Large intestine (tissue), 12 donors: ENCODE measurements around the gene CD38. TPM values are rescaled to one million over a fixed set of nuclear protein-coding genes. Genes with fewer than 3 reads are reported as not detected.
A peak's percentile ranks its signal among the peaks of the same experiment; 100 is the strongest.
"Not testable (repeated sequence)": the region's sequence is repeated elsewhere in the genome, so short reads cannot be mapped to it uniquely, and the experiment has no call there.

Experiments used
- DNase-seq, 2 donors: peaks; one replicate each; pipeline versions ENCODE4 v3.0.0 to v3.0.0-alpha.2; 2013
- H3K27ac ChIP-seq: one replicate; pipeline ENCODE4 v1.5.1; 2013; ENCODE audit warnings: low read length
- H3K27me3 ChIP-seq: 2 replicates; pipeline ENCODE4 v1.6.1; 2013; ENCODE audit warnings: low read length; ENCODE audit not compliant: control insufficient read depth, insufficient read depth
- H3K36me3 ChIP-seq: 2 replicates; pipeline ENCODE4 v1.6.1; 2013; ENCODE audit warnings: low read length; ENCODE audit not compliant: control insufficient read depth, insufficient read depth
- H3K4me1 ChIP-seq: one replicate; pipeline ENCODE4 v1.6.1; 2013; ENCODE audit warnings: low read length; ENCODE audit not compliant: control insufficient read depth, insufficient read depth
- H3K4me3 ChIP-seq: one replicate; pipeline ENCODE4 v1.5.1; 2013; ENCODE audit warnings: low read length
- H3K9me3 ChIP-seq: one replicate; pipeline ENCODE4 v1.6.1; 2013; ENCODE audit warnings: mild to moderate bottlenecking, low read depth, low read length, moderate library complexity; ENCODE audit not compliant: control insufficient read depth
- WGBS: methylation state at CpG from one replicate; pipeline ENCODE4 v1.1.5; 2013; ENCODE audit warnings: low lambda C conversion rate; ENCODE audit not compliant: insufficient coverage; 5-methylcytosine and 5-hydroxymethylcytosine counted together
- long read RNA-seq, 11 donors: transcript quantifications; one replicate each; lab custom pipeline, GENCODE V29; 2026
- polyA plus RNA-seq: library from polyadenylated mRNA; unstranded; fragments of 120-200 nt; gene quantifications from one replicate; pipeline ENCODE4 v1.2.1, GENCODE V29; 2013

Gene CD38
- polyA plus RNA-seq, result 4.6 TPM
- long read RNA-seq, donor 1, full-length matches to known transcripts, result 1 of 1 reads
- long read RNA-seq, donor 1, partial matches to known transcripts, result 0 of 1 reads
- long read RNA-seq, donor 1, other reads (novel, unspliced or antisense), result 0 of 1 reads
- long read RNA-seq, donor 2, full-length matches to known transcripts, result 2 of 2 reads
- long read RNA-seq, donor 2, partial matches to known transcripts, result 0 of 2 reads
- long read RNA-seq, donor 2, other reads (novel, unspliced or antisense), result 0 of 2 reads
- long read RNA-seq, donor 3, full-length matches to known transcripts, result 5 of 5 reads
- long read RNA-seq, donor 3, partial matches to known transcripts, result 0 of 5 reads
- long read RNA-seq, donor 3, other reads (novel, unspliced or antisense), result 0 of 5 reads
- long read RNA-seq, donor 4, result 0 reads
- long read RNA-seq, donor 5, full-length matches to known transcripts, result 2 of 2 reads
- long read RNA-seq, donor 5, partial matches to known transcripts, result 0 of 2 reads
- long read RNA-seq, donor 5, other reads (novel, unspliced or antisense), result 0 of 2 reads
- long read RNA-seq, donor 6, full-length matches to known transcripts, result 4 of 4 reads
- long read RNA-seq, donor 6, partial matches to known transcripts, result 0 of 4 reads
- long read RNA-seq, donor 6, other reads (novel, unspliced or antisense), result 0 of 4 reads
- long read RNA-seq, donor 7, full-length matches to known transcripts, result 3 of 3 reads
- long read RNA-seq, donor 7, partial matches to known transcripts, result 0 of 3 reads
- long read RNA-seq, donor 7, other reads (novel, unspliced or antisense), result 0 of 3 reads
- long read RNA-seq, donor 8, full-length matches to known transcripts, result 4 of 4 reads
- long read RNA-seq, donor 8, partial matches to known transcripts, result 0 of 4 reads
- long read RNA-seq, donor 8, other reads (novel, unspliced or antisense), result 0 of 4 reads
- long read RNA-seq, donor 9, result 0 reads
- long read RNA-seq, donor 10, full-length matches to known transcripts, result 3 of 3 reads
- long read RNA-seq, donor 10, partial matches to known transcripts, result 0 of 3 reads
- long read RNA-seq, donor 10, other reads (novel, unspliced or antisense), result 0 of 3 reads
- long read RNA-seq, donor 11, full-length matches to known transcripts, result 1 of 1 reads
- long read RNA-seq, donor 11, partial matches to known transcripts, result 0 of 1 reads
- long read RNA-seq, donor 11, other reads (novel, unspliced or antisense), result 0 of 1 reads

DNA sequence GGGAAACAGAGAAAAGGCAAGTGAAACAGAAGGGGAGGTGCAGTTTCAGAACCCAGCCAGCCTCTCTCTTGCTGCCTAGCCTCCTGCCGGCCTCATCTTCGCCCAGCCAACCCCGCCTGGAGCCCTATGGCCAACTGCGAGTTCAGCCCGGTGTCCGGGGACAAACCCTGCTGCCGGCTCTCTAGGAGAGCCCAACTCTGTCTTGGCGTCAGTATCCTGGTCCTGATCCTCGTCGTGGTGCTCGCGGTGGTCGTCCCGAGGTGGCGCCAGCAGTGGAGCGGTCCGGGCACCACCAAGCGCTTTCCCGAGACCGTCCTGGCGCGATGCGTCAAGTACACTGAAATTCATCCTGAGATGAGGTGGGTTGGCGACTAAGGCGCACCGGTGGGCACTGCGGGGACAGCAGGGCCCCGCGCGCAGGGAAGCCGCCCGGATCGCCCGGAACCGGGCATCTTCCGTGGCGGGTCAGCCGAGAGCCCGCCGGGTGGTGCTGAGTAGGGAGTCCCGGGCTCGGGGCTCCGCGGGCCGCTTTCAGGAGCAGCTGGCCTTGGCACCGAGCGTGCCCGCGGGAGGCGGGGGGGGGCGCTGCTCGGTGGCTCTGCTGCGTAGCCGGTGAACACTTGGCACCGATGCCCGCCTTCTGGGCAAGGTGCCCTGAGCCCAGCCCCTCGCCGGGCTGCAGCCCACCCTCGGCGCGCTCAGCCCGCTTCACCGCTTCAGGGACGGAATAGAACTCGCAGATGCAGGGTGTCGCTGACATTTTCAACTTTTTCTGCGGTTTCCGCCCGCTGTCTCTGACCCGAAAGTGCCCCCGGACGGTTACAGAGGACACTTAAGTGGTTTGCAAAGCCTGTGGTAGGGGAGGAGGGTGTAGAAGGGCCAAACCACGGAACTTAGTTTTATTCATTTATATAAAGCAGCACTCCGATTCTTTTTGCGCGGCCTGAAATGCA, at the start of gene CD38:
Gene CD38, plus strand, starts transcription at position 40 of the 953 bp plus-strand sequence. Its CDS starts 87 bp downstream, at position 127.
- H3K36me3 ChIP-seq, result no peaks in the 10 kb centered on the region
- DNase-seq, result peak in 1 of 2 donors; percentile 48
- peak within 1 kb of the TSS; percentile 37 for H3K4me3 ChIP-seq
- no peaks in the 10 kb centered on the region for H3K9me3 ChIP-seq
- H3K27ac ChIP-seq, result no peak within 1 kb of the TSS
- no CpG with 5 or more reads among the region's 76 CpGs for WGBS
- H3K27me3 ChIP-seq, result peaks cover 24% of the 10 kb centered on the region
- no peaks in the 10 kb centered on the region for H3K4me1 ChIP-seq

DNA sequence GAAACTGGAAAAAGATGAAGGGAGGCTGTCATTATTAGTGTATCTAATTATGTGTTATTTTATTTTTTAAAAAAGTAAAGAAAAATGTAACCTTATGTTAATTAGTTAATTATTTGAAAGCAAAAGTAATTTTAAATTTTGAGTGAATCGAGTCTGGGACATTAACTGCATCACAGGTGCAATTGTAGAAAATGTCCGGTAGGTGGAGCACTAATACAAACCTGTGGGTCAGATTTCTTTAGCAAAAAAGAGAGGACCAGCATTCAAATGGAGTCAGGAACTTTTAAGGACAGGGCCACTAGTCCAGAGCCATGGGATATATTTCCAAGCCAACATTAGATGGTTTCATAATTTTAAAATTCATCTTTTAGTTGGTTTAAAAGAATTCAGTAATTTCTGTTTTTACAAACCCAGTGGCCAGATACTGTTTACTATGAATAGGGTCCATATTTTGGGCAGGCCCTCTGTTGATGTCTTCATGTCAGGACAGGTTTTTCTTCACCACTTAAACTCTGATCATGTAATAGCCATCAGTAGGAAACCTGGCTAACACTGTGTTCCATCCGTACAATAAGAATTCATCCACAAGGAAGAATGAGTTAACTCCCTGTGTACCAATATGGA, 48.1 kb upstream of the CD38 start:
- Histone ChIP-seq H3K36me3 (peaks cover 5% of the 10 kb centered on the region), H3K4me3 (no peak overlapping the region), H3K9me3 (no peaks in the 10 kb centered on the region), H3K27me3 (no peaks in the 10 kb centered on the region), H3K4me1 (no peaks in the 10 kb centered on the region), H3K27ac (no peak overlapping the region)
- 80% methylated on average over 1 of the region's 3 CpGs for WGBS
- no peak for DNase-seq

GRCh38 chr4:15733061-15733460, 45.1 kb upstream of the CD38 start:
- not testable (repeated sequence) for H3K4me3 ChIP-seq, DNase-seq, H3K27me3 ChIP-seq, H3K4me1 ChIP-seq, H3K36me3 ChIP-seq, H3K27ac ChIP-seq, H3K9me3 ChIP-seq
- WGBS, result no CpG with 5 or more reads among the region's 5 CpGs

GRCh38 chr4:15735536-15735935, 42.6 kb upstream of the CD38 start:
- Histone ChIP-seq H3K27me3 (no peaks in the 10 kb centered on the region), H3K4me3 (no peak overlapping the region), H3K36me3 (peaks cover 5% of the 10 kb centered on the region), H3K9me3 (no peaks in the 10 kb centered on the region), H3K27ac (no peak overlapping the region), H3K4me1 (no peaks in the 10 kb centered on the region)
- DNase-seq, result no peak
- WGBS, result 68% methylated on average over 3 of the region's 6 CpGs

DNA sequence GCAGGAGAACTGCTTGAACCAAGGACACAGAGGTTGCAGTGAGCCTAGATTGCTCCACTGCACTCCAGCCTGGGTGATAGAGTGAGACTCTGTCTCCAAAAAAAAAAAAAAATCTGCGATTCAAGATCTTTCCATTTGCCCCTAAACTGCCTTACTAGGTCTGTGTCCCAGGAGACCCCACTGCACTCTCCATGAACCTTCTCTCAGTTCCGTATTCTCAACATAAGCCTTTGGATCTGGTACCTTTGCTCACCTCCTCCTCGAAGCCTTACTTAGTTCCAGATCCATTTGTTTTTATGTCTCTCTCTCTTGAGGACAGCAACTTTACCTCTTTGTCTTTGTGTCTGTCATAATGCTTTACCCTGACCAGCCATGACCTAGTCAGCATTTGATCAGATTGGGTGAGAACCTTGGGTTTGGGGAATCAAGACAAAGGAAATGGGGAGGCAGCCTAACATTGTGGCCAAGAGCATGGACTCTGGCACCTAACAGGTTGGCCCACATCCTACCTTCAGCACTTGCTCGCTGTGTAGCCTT, 41.5 kb upstream of the CD38 start:
- Histone ChIP-seq H3K27me3 (no peaks in the 10 kb centered on the region), H3K4me1 (no peaks in the 10 kb centered on the region), H3K27ac (no peak overlapping the region), H3K4me3 (no peak overlapping the region), H3K9me3 (no peaks in the 10 kb centered on the region), H3K36me3 (peaks cover 5% of the 10 kb centered on the region)
- no CpG with 5 or more reads among the region's 4 CpGs for WGBS
- DNase-seq, result no peak

DNA sequence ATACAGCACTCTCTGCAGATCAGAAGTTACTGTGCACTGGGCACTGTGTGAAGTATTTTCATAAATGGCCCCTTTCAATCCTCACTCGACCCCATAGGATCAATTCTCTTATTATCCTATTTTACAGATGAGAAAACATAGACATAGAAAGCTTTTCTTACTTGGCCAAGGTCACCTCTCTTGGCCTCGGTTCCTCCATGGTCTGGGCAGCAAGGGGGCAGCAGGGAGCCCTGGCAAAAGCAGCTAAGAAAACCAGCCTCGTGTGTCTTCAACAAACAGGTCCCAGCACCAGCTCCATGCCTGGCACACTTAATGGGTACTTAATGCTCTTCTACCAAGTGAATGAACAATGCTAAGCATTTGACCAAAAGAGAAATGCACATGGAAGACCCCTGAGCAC, 40.9 kb upstream of the CD38 start:
- Histone ChIP-seq H3K4me1 (no peaks in the 10 kb centered on the region), H3K27ac (no peak overlapping the region), H3K36me3 (peaks cover 5% of the 10 kb centered on the region), H3K9me3 (no peaks in the 10 kb centered on the region), H3K4me3 (no peak overlapping the region), H3K27me3 (no peaks in the 10 kb centered on the region)
- DNase-seq, result no peak
- no CpG with 5 or more reads among the region's 3 CpGs for WGBS

DNA sequence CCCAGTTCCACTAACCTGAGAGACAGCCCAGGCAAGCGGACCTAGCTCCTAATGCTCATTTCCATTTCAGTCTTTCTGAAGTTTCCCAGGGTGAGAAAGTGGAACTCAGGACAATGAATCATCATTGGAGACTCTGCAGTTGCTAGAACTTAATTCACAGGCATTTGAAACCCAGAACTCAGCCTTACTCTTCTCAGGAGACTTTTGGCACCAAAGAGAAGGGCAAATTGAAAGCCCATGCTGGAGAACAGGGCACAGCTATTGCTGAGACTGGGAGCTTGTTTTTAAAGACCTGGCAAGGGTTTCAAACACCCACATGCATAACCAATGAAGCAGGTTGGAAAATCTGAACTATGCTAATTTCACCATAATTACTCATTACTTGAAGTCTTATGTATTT, 39.3 kb upstream of the CD38 start:
- Histone ChIP-seq H3K27me3 (no peaks in the 10 kb centered on the region), H3K27ac (no peak overlapping the region), H3K4me3 (no peak overlapping the region), H3K36me3 (peaks cover 3% of the 10 kb centered on the region), H3K4me1 (no peaks in the 10 kb centered on the region), H3K9me3 (no peaks in the 10 kb centered on the region)
- DNase-seq, result no peak
- no CpG with 5 or more reads among the region's 1 CpG for WGBS

GRCh38 chr4:15740764-15741404, 37.2 kb upstream of the CD38 start:
- no peaks in the 10 kb centered on the region for H3K27me3 ChIP-seq
- no peaks in the 10 kb centered on the region for H3K36me3 ChIP-seq
- no peak overlapping the region for H3K27ac ChIP-seq
- no peak overlapping the region for H3K4me3 ChIP-seq
- DNase-seq, result no peak
- H3K9me3 ChIP-seq, result no peaks in the 10 kb centered on the region
- no peaks in the 10 kb centered on the region for H3K4me1 ChIP-seq
- WGBS, result 80% methylated on average over 1 of the region's 11 CpGs
